Subcutaneous adipose tissue (tissue), 4 donors: ENCODE data around the gene SYT8. TPM values are rescaled to one million over a fixed set of nuclear protein-coding genes. Genes with fewer than 3 reads are reported as not detected.

Experiments used
- CTCF ChIP-seq: fragments of 450-650 bp; IDR thresholded peaks from one replicate; pipeline ENCODE4 v1.5.1; 2016; ENCODE audit warnings: low read depth, mild to moderate bottlenecking, control low read depth, antibody characterized with exemption, moderate library complexity
- total RNA-seq, 4 donors: library from RNA; depleted of rRNA; stranded (reverse); fragments of >200 nt; gene quantifications; one replicate each; pipeline ENCODE4 v1.1.0, GENCODE V29; 2016

SYT8 gene
- total RNA-seq, 4 donors from 2014 or later: not detected

GRCh38 chr11:1814691-1815090, 20.1 kb upstream of the SYT8 start:
- no peak for TF ChIP-seq CTCF

- TF ChIP-seq CTCF: no peak
Observed at GRCh38 chr11:1815311-1815710, 19.5 kb upstream of the SYT8 start.

GRCh38 chr11:1815751-1816150, 19.0 kb upstream of the SYT8 start:
- TF ChIP-seq CTCF: no peak

GRCh38 chr11:1817000-1817399, 17.8 kb upstream of the SYT8 start:
- TF ChIP-seq CTCF: no peak

- no peak for TF ChIP-seq CTCF
Observed at GRCh38 chr11:1817511-1817910, 17.3 kb upstream of the SYT8 start.

- TF ChIP-seq CTCF: no peak
Observed at GRCh38 chr11:1819074-1819473, 15.7 kb upstream of the SYT8 start.

GRCh38 chr11:1820463-1821325, 14.1 kb upstream of the SYT8 start:
- no peak for TF ChIP-seq CTCF
